HepG2 (cell line): ENCODE data around the gene PDS5B. TPM values are rescaled to one million over a fixed set of nuclear protein-coding genes. Genes with fewer than 3 reads are reported as not detected.

Source experiments
- ATF7 ChIP-seq, 2 experiments: fragments of 450-650 bp in 1 of 2; sonication (generic) in 1 of 2; formaldehyde crosslinking in 1 of 2; IDR thresholded peaks; 2 replicates each; pipeline versions ENCODE4 v1.4.0 to v1.6.1; 2016 to 2020; ENCODE audit warnings: antibody characterized with exemption in 1 of 2, mild to moderate bottlenecking in 1 of 2, missing genetic modification reagents in 1 of 2
- CREB1 ChIP-seq, 2 experiments: fragments of 450-650 bp in 1 of 2; IDR thresholded peaks; 2 replicates each; pipeline ENCODE4 v1.6.1; 2016 to 2017; ENCODE audit warnings: control low read depth in 1 of 2, mild to moderate bottlenecking in 1 of 2, missing compliant biosample characterization in 1 of 2, missing genetic modification characterization in 1 of 2
- HES4 ChIP-seq: sonication (generic); formaldehyde crosslinking; IDR thresholded peaks from 2 replicates; pipeline ENCODE4 v1.9.0; 2021; ENCODE audit warnings: mild to moderate bottlenecking, missing genetic modification reagents, borderline replicate concordance
- HNRNPLL ChIP-seq: fragments of 200-400 bp; formaldehyde crosslinking; IDR thresholded peaks from 2 replicates; pipeline ENCODE4 v1.6.1; 2017; ENCODE audit warnings: mild to moderate bottlenecking, low read depth, low read length; ENCODE audit not compliant: poor library complexity, severe bottlenecking
- JARID2 ChIP-seq: sonication (generic); formaldehyde crosslinking; IDR thresholded peaks from 2 replicates; pipeline ENCODE4 v1.8.1; 2023; ENCODE audit warnings: missing genetic modification reagents, inconsistent platforms; ENCODE audit not compliant: insufficient replicate concordance
- MXI1 ChIP-seq: IDR thresholded peaks from 3 replicates; pipeline ENCODE4 v1.6.1; 2012; ENCODE audit warnings: low read depth, low read length, inconsistent platforms, borderline replicate concordance
- RORA ChIP-seq: sonication (generic); formaldehyde crosslinking; IDR thresholded peaks from 2 replicates; pipeline ENCODE4 v1.5.0; 2020; ENCODE audit warnings: mild to moderate bottlenecking, missing genetic modification reagents, moderate library complexity
- U2AF1 ChIP-seq: fragments of 200-400 bp; formaldehyde crosslinking; optimal IDR thresholded peaks from 2 replicates; pipeline ENCODE3; 2017; ENCODE audit warnings: mild to moderate bottlenecking, low read depth, low read length
- ZFP82 ChIP-seq: sonication (generic); formaldehyde crosslinking; IDR thresholded peaks from 2 replicates; pipeline ENCODE4 v1.5.1; 2020; ENCODE audit warnings: mild to moderate bottlenecking, missing genetic modification reagents, borderline replicate concordance
- ZMYM3 ChIP-seq: sonication (generic); formaldehyde crosslinking; IDR thresholded peaks from 2 replicates; pipeline ENCODE4 v1.5.1; 2020; ENCODE audit warnings: mild to moderate bottlenecking, missing genetic modification reagents
- ZNF136 ChIP-seq: sonication (generic); formaldehyde crosslinking; IDR thresholded peaks from 2 replicates; pipeline ENCODE4 v1.8.1; 2022; ENCODE audit warnings: low read depth, mild to moderate bottlenecking, moderate library complexity, missing genetic modification reagents
- ZNF30 ChIP-seq: sonication (generic); formaldehyde crosslinking; IDR thresholded peaks from 2 replicates; pipeline ENCODE4 v1.5.0; 2020; ENCODE audit warnings: mild to moderate bottlenecking, missing genetic modification reagents
- ZNF776 ChIP-seq: sonication (generic); formaldehyde crosslinking; IDR thresholded peaks from 2 replicates; pipeline ENCODE4 v1.4.0; 2020; ENCODE audit warnings: mild to moderate bottlenecking, missing genetic modification reagents
- polyA plus RNA-seq, 8 experiments: library from polyadenylated mRNA; depleted of rRNA in 3 of 8; stranded (reverse) in 7 of 8; unstranded in 1 of 8; fragments of >200 nt; fragmentation: Illumina TruSeq in 4 of 8; extraction: Trizol in 4 of 8; gene quantifications; 2 replicates each; pipeline versions ENCODE4 v1.2.1 to v1.2.3, GENCODE V29; 2011 to 2016; ENCODE audit warnings: low read depth in 4 of 8, missing spikeins in 1 of 8, mixed read lengths in 1 of 8; ENCODE audit not compliant: insufficient read depth in 1 of 8
- total RNA-seq, 5 experiments: library from RNA; depleted of rRNA; stranded (reverse); fragments of >200 nt; fragmentation: Illumina TruSeq; extraction: Trizol; gene quantifications; 2 replicates each; pipeline ENCODE4 v1.2.3, GENCODE V29; 2016; ENCODE audit warnings: low read depth in 1 of 5
- TF ChIP-seq, protein P1 (sequence below): sonication (generic); formaldehyde crosslinking; IDR thresholded peaks from 2 replicates; pipeline ENCODE4 v1.8.1; 2023; ENCODE audit warnings: mild to moderate bottlenecking, inconsistent platforms, moderate library complexity, missing genetic modification reagents, borderline replicate concordance
- TF ChIP-seq, protein P2 (sequence below): sonication (generic); formaldehyde crosslinking; IDR thresholded peaks from 2 replicates; pipeline ENCODE4 v1.5.0; 2020; ENCODE audit warnings: missing genetic modification reagents, mild to moderate bottlenecking, borderline replicate concordance
- TF ChIP-seq, protein P3 (sequence below): sonication (generic); formaldehyde crosslinking; IDR thresholded peaks from 2 replicates; pipeline ENCODE4 v1.5.0; 2020; ENCODE audit warnings: missing genetic modification reagents
- TF ChIP-seq, protein P4 (sequence below): sonication (generic); formaldehyde crosslinking; IDR thresholded peaks from 2 replicates; pipeline ENCODE4 v1.5.0; 2020; ENCODE audit warnings: mild to moderate bottlenecking, missing genetic modification reagents
- TF ChIP-seq, protein P5 (sequence below): sonication (generic); formaldehyde crosslinking; IDR thresholded peaks from 2 replicates; pipeline ENCODE4 v1.8.1; 2023; ENCODE audit warnings: missing genetic modification reagents, inconsistent platforms, borderline replicate concordance
- TF ChIP-seq, protein P6 (sequence below): IDR thresholded peaks from 2 replicates; pipeline ENCODE4 v1.6.1; 2016; ENCODE audit warnings: missing compliant biosample characterization, missing genetic modification reagents, borderline replicate concordance

The PDS5B gene
- total and polyA plus RNA-seq, 2 of the 13 experiments (the other 11 are each of a cell fraction or from before 2014, with no cell fraction given): 5.8 to 24.6 TPM

DNA sequence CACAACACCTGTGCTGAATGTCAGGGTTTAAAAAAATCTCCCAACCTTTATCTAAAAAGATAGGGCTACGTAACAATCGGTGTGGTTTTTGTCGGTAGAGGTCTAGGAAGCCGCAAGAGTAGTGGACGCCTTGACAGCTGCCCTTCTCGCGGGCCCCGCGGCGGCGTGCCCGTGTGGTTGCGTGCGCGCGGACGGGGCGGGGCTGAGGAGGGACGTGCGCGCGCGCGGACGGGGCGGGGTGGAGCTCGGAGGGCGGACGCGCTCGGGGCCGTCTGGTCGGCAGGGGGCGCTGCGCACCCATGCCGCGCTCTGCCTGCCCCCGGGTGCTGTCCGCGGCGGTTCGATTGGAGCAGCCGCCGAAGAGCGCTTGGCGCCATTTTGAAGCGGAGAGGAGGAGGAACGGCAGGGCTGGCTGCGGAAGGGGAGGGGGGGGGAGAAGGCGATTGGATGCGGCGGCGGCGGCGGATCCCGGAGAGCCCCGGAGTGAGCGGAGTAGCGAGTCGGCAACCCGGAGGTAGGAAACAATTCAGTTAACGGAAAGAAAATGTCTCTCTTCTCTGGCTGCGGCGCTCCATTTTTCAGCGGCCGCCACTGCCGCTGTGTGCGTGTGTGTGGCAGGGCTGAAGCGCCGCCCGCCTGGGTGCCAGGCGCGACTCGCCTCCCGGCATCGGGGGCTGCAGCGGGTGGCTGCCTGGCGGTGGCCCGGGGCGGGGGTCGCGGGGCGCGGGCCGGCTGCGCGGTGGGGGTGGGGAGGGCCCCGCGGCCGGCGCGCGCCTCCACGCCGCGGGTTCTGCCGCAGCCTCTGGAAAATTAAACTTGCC is at the start of gene PDS5B (continued):
- TF ChIP-seq, protein P1, sequence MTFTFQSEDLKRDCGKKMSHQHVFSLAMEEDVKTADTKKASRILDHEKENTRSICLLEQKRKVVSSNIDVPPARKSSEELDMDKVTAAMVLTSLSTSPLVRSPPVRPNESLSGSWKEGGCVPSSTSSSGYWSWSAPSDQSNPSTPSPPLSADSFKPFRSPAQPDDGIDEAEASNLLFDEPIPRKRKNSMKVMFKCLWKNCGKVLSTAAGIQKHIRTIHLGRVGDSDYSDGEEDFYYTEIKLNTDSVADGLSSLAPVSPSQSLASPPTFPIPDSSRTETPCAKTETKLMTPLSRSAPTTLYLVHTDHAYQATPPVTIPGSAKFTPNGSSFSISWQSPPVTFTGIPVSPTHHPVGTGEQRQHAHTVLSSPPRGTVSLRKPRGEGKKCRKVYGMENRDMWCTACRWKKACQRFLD: no peak
- TF ChIP-seq, protein P2, sequence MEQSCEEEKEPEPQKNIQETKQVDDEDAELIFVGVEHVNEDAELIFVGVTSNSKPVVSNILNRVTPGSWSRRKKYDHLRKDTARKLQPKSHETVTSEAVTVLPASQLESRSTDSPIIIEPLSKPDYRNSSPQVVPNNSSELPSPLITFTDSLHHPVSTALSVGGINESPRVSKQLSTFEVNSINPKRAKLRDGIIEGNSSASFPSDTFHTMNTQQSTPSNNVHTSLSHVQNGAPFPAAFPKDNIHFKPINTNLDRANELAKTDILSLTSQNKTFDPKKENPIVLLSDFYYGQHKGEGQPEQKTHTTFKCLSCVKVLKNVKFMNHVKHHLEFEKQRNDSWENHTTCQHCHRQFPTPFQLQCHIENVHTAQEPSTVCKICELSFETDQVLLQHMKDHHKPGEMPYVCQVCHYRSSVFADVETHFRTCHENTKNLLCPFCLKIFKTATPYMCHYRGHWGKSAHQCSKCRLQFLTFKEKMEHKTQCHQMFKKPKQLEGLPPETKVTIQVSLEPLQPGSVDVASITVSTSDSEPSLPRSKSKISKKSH: 0 out of 2 replicates have a peak, but pooled peaks have one; percentile 35
- TF ChIP-seq U2AF1 (no peak), ATF7 (IDR thresholded peaks at IDR 0.05) (no peak), ATF7 (CRISPR knock-in tag; IDR thresholded peaks at IDR 0.05) (no peak), HNRNPLL (peak; percentile 87), ZNF30 (CRISPR knock-in tag) (no peak), ZNF776 (0 out of 2 replicates have a peak, but pooled peaks have one; percentile 37), HES4 (CRISPR knock-in tag) (peak; percentile 14; the same call in 1 of the 2 replicates), JARID2 (no peak), ZNF136 (CRISPR knock-in tag) (no peak), CREB1 (IDR thresholded peaks at IDR 0.05) (peak; percentile 5; the same call in 1 of the 2 replicates), CREB1 (CRISPR knock-in tag; IDR thresholded peaks at IDR 0.05) (no peak), ZMYM3 (CRISPR knock-in tag) (peak; percentile 60; the same call in 1 of the 2 replicates), MXI1 (peak; percentile 74; the same call in 1 of the 3 replicates), RORA (CRISPR knock-in tag) (no peak), ZFP82 (CRISPR knock-in tag) (no peak; the same call in 1 of the 2 replicates)
- TF ChIP-seq, protein P3, sequence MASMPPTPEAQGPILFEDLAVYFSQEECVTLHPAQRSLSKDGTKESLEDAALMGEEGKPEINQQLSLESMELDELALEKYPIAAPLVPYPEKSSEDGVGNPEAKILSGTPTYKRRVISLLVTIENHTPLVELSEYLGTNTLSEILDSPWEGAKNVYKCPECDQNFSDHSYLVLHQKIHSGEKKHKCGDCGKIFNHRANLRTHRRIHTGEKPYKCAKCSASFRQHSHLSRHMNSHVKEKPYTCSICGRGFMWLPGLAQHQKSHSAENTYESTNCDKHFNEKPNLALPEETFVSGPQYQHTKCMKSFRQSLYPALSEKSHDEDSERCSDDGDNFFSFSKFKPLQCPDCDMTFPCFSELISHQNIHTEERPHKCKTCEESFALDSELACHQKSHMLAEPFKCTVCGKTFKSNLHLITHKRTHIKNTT: no peak
- TF ChIP-seq, protein P4, sequence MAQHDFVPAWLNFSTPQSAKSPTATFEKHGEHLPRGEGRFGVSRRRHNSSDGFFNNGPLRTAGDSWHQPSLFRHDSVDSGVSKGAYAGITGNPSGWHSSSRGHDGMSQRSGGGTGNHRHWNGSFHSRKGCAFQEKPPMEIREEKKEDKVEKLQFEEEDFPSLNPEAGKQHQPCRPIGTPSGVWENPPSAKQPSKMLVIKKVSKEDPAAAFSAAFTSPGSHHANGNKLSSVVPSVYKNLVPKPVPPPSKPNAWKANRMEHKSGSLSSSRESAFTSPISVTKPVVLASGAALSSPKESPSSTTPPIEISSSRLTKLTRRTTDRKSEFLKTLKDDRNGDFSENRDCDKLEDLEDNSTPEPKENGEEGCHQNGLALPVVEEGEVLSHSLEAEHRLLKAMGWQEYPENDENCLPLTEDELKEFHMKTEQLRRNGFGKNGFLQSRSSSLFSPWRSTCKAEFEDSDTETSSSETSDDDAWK (CRISPR knock-in tag): no peak
- TF ChIP-seq, protein P5, sequence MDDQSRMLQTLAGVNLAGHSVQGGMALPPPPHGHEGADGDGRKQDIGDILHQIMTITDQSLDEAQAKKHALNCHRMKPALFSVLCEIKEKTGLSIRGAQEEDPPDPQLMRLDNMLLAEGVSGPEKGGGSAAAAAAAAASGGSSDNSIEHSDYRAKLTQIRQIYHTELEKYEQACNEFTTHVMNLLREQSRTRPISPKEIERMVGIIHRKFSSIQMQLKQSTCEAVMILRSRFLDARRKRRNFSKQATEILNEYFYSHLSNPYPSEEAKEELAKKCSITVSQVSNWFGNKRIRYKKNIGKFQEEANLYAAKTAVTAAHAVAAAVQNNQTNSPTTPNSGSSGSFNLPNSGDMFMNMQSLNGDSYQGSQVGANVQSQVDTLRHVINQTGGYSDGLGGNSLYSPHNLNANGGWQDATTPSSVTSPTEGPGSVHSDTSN (CRISPR knock-in tag): no peak
- TF ChIP-seq, protein P6, sequence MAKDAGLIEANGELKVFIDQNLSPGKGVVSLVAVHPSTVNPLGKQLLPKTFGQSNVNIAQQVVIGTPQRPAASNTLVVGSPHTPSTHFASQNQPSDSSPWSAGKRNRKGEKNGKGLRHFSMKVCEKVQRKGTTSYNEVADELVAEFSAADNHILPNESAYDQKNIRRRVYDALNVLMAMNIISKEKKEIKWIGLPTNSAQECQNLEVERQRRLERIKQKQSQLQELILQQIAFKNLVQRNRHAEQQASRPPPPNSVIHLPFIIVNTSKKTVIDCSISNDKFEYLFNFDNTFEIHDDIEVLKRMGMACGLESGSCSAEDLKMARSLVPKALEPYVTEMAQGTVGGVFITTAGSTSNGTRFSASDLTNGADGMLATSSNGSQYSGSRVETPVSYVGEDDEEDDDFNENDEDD (CRISPR knock-in tag): peak; percentile 88
